ENCODE data around the gene PTPN22.

The PTPN22 gene

GRCh38 chr1:113890816-113891215, 19.3 kb upstream of the PTPN22 start:
- in situ Hi-C loops (cut with MboI; ENCODE audit: low sequenced_read_pairs, unreplicated experiment) = no loop called here
- no peak for DNase-seq (ENCODE audit: low spot score)
- TF ChIP-seq, protein P1, sequence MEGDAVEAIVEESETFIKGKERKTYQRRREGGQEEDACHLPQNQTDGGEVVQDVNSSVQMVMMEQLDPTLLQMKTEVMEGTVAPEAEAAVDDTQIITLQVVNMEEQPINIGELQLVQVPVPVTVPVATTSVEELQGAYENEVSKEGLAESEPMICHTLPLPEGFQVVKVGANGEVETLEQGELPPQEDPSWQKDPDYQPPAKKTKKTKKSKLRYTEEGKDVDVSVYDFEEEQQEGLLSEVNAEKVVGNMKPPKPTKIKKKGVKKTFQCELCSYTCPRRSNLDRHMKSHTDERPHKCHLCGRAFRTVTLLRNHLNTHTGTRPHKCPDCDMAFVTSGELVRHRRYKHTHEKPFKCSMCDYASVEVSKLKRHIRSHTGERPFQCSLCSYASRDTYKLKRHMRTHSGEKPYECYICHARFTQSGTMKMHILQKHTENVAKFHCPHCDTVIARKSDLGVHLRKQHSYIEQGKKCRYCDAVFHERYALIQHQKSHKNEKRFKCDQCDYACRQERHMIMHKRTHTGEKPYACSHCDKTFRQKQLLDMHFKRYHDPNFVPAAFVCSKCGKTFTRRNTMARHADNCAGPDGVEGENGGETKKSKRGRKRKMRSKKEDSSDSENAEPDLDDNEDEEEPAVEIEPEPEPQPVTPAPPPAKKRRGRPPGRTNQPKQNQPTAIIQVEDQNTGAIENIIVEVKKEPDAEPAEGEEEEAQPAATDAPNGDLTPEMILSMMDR (IDR thresholded peaks at IDR 0.05; ENCODE audit: borderline replicate concordance, control extremely low read depth, extremely low read depth, insufficient read depth, missing control alignments) = no peak

GRCh38 chr1:113887402-113888175, 16.1 kb upstream of the PTPN22 start, which contains the start of gene BCL2L15:
BCL2L15 (minus strand) TSS chr1:113887581; CDS start chr1:113887375, 206 bp downstream.
- TF ChIP-seq, protein P1 (IDR thresholded peaks at IDR 0.05; ENCODE audit: borderline replicate concordance, control extremely low read depth, extremely low read depth, insufficient read depth, missing control alignments) = no peak
- no peak for DNase-seq (ENCODE audit: low spot score)
- in situ Hi-C loops (cut with MboI; ENCODE audit: low sequenced_read_pairs, unreplicated experiment) = no loop called here

DNA sequence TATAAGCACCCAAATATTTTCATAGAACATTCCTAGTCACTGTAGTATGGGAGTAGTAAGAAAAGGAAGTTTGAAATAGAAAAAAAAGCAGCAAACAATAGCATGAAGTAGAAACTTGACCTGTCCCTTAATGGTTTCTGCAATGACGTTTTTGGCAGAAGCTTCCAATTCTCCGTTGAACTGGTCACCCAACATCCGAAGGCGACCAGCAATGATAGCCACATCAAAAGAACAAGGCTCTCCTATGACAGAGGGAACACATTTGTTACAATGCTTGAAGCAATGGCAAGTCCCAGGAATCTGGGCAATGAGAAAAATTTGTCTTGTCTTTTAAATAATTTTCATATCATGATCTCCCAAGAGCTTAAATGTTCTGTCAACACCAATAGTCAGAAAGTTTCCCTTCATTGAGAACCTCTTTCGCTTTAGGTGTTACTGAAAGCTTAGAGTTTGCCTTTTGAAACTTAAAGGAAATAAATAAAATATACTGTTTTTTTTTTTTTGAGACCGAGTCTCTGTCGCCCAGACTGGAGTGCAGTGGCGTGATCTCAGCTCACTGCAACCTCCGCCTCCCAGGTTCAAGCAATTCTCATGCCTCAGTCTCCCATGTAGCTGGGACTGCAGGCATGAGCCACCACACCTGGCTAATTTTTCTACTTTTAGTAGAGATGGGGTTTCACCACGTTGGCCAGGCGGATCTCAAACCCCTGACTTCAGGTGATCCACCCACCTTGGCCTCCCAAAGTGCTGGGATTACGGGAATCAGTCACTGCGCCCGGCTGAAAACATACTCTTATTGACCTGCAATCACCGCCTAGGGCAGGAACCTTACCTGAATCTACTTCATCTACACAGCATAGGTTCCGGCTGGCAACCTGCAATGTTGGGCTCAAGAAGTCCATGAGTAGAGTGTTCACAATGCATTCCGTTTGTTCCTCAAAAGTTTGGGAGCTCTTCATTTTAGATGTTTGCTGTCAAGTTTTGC, 15.2 kb upstream of the PTPN22 start:
- TF ChIP-seq, protein P1 (IDR thresholded peaks at IDR 0.05; ENCODE audit: borderline replicate concordance, control extremely low read depth, extremely low read depth, insufficient read depth, missing control alignments) = no peak
- DNase-seq (ENCODE audit: low spot score) = no peak
- in situ Hi-C loops (cut with MboI; ENCODE audit: low sequenced_read_pairs, unreplicated experiment) = no loop called here

DNA sequence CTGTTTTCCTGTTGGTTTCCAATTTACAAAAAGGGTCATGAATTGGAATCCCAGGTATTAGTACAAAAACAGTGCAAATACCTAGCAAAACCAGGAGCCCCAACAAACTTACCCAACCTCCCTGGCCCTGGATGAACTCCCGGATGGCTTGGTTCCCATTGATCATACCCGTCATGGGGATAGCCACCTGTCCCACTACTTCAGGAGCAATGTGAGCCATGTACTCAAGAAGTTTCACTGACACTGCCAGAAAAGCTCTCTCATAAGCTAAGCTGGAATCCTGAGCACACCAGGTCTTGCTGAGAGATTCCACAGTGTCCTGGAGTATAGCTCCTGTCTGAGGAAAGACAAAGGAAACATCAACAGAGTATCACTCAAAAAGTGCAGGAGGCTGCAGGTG, 10.1 kb upstream of the PTPN22 start:
- in situ Hi-C loops (cut with MboI; ENCODE audit: low sequenced_read_pairs, unreplicated experiment) = no loop called here
- TF ChIP-seq, protein P1 (IDR thresholded peaks at IDR 0.05; ENCODE audit: borderline replicate concordance, control extremely low read depth, extremely low read depth, insufficient read depth, missing control alignments) = no peak
- DNase-seq (ENCODE audit: low spot score) = no peak

- in situ Hi-C loops (cut with MboI; ENCODE audit: low sequenced_read_pairs, unreplicated experiment) = no loop called here
- TF ChIP-seq, protein P1 (IDR thresholded peaks at IDR 0.05; ENCODE audit: borderline replicate concordance, control extremely low read depth, extremely low read depth, insufficient read depth, missing control alignments) = no peak
- no peak for DNase-seq (ENCODE audit: low spot score)
Observed at GRCh38 chr1:113879739-113880038, 8.2 kb upstream of the PTPN22 start.

GRCh38 chr1:113876176-113876575, 4.7 kb upstream of the PTPN22 start:
- TF ChIP-seq, protein P1 (IDR thresholded peaks at IDR 0.05; ENCODE audit: borderline replicate concordance, control extremely low read depth, extremely low read depth, insufficient read depth, missing control alignments) = no peak
- in situ Hi-C loops (cut with MboI; ENCODE audit: low sequenced_read_pairs, unreplicated experiment) = no loop called here
- no peak for DNase-seq (ENCODE audit: low spot score)
